Testis (tissue), 3 donors: ENCODE data around the gene ACOT9. TPM values are rescaled to one million over a fixed set of nuclear protein-coding genes. Genes with fewer than 3 reads are reported as not detected.
"Not testable (repeated sequence)": the region's sequence is repeated elsewhere in the genome, so short reads cannot be mapped to it uniquely, and the experiment has no call there.

ENCODE experiments used
- DNase-seq: peaks from one replicate; pipeline ENCODE4 v3.0.0-alpha.2; 2019
- H3K27ac ChIP-seq, 2 donors: fragments of 200-600 bp; sonication (generic); one replicate each; pipeline ENCODE4 v1.5.1; 2019
- H3K27me3 ChIP-seq: fragments of 200-600 bp; sonication (generic); one replicate; pipeline ENCODE4 v1.5.1; 2019
- H3K36me3 ChIP-seq: fragments of 200-600 bp; sonication (generic); one replicate; pipeline ENCODE4 v1.5.1; 2017; ENCODE audit warnings: low read depth; ENCODE audit errors: missing control alignments
- H3K4me1 ChIP-seq: fragments of 200-600 bp; sonication (generic); one replicate; pipeline ENCODE4 v1.5.1; 2019
- H3K4me3 ChIP-seq, 2 donors: fragments of 200-600 bp; sonication (generic); one replicate each; pipeline ENCODE4 v1.5.1; 2017 to 2019
- H3K9me3 ChIP-seq: fragments of 200-600 bp; sonication (generic); one replicate; pipeline ENCODE4 v1.5.1; 2017
- CTCF ChIP-seq, 3 experiments: fragments of 450-650 bp in 2 of 3; fragments of 200-600 bp in 1 of 3; sonication (generic) in 1 of 3; IDR thresholded peaks; one replicate each; pipeline ENCODE4 v1.5.1; 2016 to 2019; ENCODE audit warnings: antibody characterized with exemption in 3 of 3, mild to moderate bottlenecking in 2 of 3, moderate library complexity in 1 of 3
- POLR2A ChIP-seq: fragments of 450-650 bp; IDR thresholded peaks from one replicate; pipeline ENCODE4 v1.6.1; 2017; ENCODE audit warnings: antibody characterized with exemption, mild to moderate bottlenecking, moderate library complexity
- WGBS, 2 donors: methylation state at CpG; one replicate each; pipeline ENCODE4 v1.1.5; 2018; 5-methylcytosine and 5-hydroxymethylcytosine counted together
- intact Hi-C: fragments of 100-400 bp; cut with DNase I; formaldehyde crosslinking; loops from one replicate; pipeline ENCODE4 v1.15.1; 2023; ENCODE audit warnings: low total_unique reads
- polyA plus RNA-seq: library from polyadenylated mRNA; stranded (reverse); fragments of 350-450 nt; fragmentation: Illumina TruSeq; extraction: RNeasy Lipid Tissue Mini Kit (QIAGEN cat#74804); gene quantifications from one replicate; pipeline ENCODE4 v1.2.3, GENCODE V29; 2014; ENCODE audit warnings: low read depth, low replicate concordance; ENCODE audit not compliant: insufficient read depth
- total RNA-seq, 2 donors: library from RNA; depleted of rRNA; stranded (reverse); fragments of >200 nt; gene quantifications; one replicate each; pipeline ENCODE4 v1.2.3, GENCODE V29; 2016

Gene ACOT9
- total and polyA plus RNA-seq, 3 donors from 2014 or later: 22.0 to 29.4 (median 27.1) TPM

GRCh38 chrX:23749129-23749528 lies 6.1 kb upstream of the ACOT9 start:
- H3K27me3 ChIP-seq: no peaks in the 10 kb centered on the region
- H3K4me1 ChIP-seq: no peaks in the 10 kb centered on the region
- TF ChIP-seq CTCF (IDR thresholded peaks at IDR 0.05): no peak
- H3K36me3 ChIP-seq: no peaks in the 10 kb centered on the region
- no peaks in the 10 kb centered on the region for H3K9me3 ChIP-seq
- WGBS, 2 donors: 64 to 100% methylated on average over 1 to 4 of the region's 4 CpGs
- DNase-seq: no peak
- intact Hi-C loops: no loop called here
- H3K4me3 ChIP-seq: no peak overlapping the region
- H3K27ac ChIP-seq: no peak overlapping the region

DNA sequence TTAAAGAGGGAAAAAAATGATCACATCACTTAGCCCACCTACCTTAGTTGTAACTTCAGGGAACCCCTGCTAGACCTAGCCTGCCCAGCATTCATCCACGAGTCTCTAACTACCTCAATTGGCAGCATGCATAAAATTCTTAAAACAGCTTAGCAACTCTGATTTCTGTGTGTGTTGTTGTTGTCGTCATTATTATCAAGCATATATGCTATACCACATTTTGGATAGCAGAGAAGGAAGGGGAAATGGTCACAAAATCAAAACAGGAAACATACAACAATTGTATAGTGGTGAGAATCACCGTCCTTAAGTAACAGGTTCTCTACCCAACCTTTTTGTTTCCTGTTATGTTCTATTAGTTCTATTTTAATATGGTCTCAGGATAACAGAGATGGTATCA lies 2.7 kb upstream of the ACOT9 start:
- H3K9me3 ChIP-seq: no peaks in the 10 kb centered on the region
- no peak for TF ChIP-seq POLR2A
- no peak for TF ChIP-seq CTCF (IDR thresholded peaks at IDR 0.05)
- intact Hi-C loops: no loop called here
- no peaks in the 10 kb centered on the region for H3K27me3 ChIP-seq
- no peaks in the 10 kb centered on the region for H3K4me1 ChIP-seq
- no peak overlapping the region for H3K27ac ChIP-seq
- H3K36me3 ChIP-seq: no peaks in the 10 kb centered on the region
- no peak overlapping the region for H3K4me3 ChIP-seq
- no peak for DNase-seq
- 65 to 66% methylated on average over 3 of the region's 3 CpGs for WGBS, 2 donors

DNA sequence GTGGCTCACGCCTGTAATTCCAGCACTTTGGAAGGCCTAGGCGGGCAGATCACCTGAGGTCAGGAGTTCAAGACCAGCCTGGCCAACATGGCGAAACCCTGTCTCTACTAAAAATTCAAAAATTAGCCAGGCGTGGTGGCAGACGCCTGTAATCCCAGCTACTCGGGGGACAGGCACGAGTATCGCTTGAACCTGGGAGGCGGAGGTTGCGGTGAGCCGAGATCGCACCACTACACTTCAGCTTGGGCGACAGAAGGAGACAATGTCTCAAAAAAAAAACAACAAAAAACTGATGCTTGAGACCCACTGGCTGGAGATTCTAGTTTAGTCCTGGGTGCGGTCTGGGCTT lies 521 bp upstream of the ACOT9 start:
- intact Hi-C loops: not testable (repeated sequence)

GRCh38 chrX:23742174-23742696 lies 841 bp downstream of the ACOT9 start:
- Histone ChIP-seq H3K27me3 (no peaks in the 10 kb centered on the region), H3K27ac (peak overlapping the region; percentile 83 to 88), H3K4me1 (no peaks in the 10 kb centered on the region), H3K4me3 (peak overlapping the region; percentile 64 to 77), H3K36me3 (no peaks in the 10 kb centered on the region), H3K9me3 (no peaks in the 10 kb centered on the region)
- intact Hi-C loops: no loop called here
- WGBS, 2 donors: 0 to 4% methylated on average over 6 of the region's 6 CpGs
- TF ChIP-seq POLR2A: no peak
- no peak for TF ChIP-seq CTCF (IDR thresholded peaks at IDR 0.05)
- peak; percentile 54 for DNase-seq

More for the DNA sequence above, 521 bp upstream of the ACOT9 start:
- H3K27me3 ChIP-seq, H3K4me1 ChIP-seq, DNase-seq, H3K9me3 ChIP-seq, H3K36me3 ChIP-seq: not testable (repeated sequence)
- 18 to 52% methylated on average over 4 to 14 of the region's 14 CpGs for WGBS, 2 donors
- Histone ChIP-seq H3K4me3 (peak overlapping the region; percentile 64 to 77), H3K27ac (peak overlapping the region; percentile 83 to 88)

- no peak for TF ChIP-seq CTCF (IDR thresholded peaks at IDR 0.05)
- no peak for TF ChIP-seq POLR2A
- no peaks in the 10 kb centered on the region for H3K27me3 ChIP-seq
- DNase-seq: no peak
- H3K27ac ChIP-seq: no peak overlapping the region
- H3K4me3 ChIP-seq: no peak overlapping the region
- no peaks in the 10 kb centered on the region for H3K9me3 ChIP-seq
- H3K4me1 ChIP-seq: no peaks in the 10 kb centered on the region
- H3K36me3 ChIP-seq: no peaks in the 10 kb centered on the region
- intact Hi-C loops: no loop called here
Observed at GRCh38 chrX:23737413-23737812, 5.7 kb downstream of the ACOT9 start.
